Breast epithelium (tissue), 4 donors: Measurements from ENCODE around the gene PDIA5. TPM values are rescaled to one million over a fixed set of nuclear protein-coding genes. Genes with fewer than 3 reads are reported as not detected.

Source experiments
- DNase-seq, 2 donors: peaks; one replicate each; pipeline ENCODE4 v3.0.0-alpha.2; 2019; ENCODE audit warnings: low spot score in 2 of 2
- H3K27ac ChIP-seq, 2 donors: fragments of 200-600 bp; sonication (generic) in 1 of 2; one replicate each; pipeline ENCODE4 v1.5.1; 2016 to 2019; ENCODE audit warnings: mild to moderate bottlenecking in 1 of 2
- H3K27me3 ChIP-seq, 2 donors: fragments of 200-600 bp; sonication (generic) in 1 of 2; one replicate each; pipeline versions ENCODE4 v1.5.1 to v1.6.0; 2017 to 2019; ENCODE audit warnings: control low read depth in 1 of 2, mild to moderate bottlenecking in 1 of 2
- H3K36me3 ChIP-seq: fragments of 200-600 bp; one replicate; pipeline ENCODE4 v1.5.1; 2019
- H3K4me1 ChIP-seq, 2 donors: fragments of 200-600 bp; sonication (generic); one replicate each; pipeline ENCODE4 v1.5.1; 2016 to 2019; ENCODE audit warnings: control low read depth in 1 of 2
- H3K4me3 ChIP-seq, 3 donors: fragments of 200-600 bp; sonication (generic); 1 replicate in 2 of 3; 2 replicates in 1 of 3; pipeline ENCODE4 v1.5.1; 2016 to 2019; ENCODE audit warnings: mild to moderate bottlenecking in 3 of 3, moderate library complexity in 2 of 3
- H3K9me3 ChIP-seq, 2 donors: fragments of 200-600 bp; sonication (generic) in 1 of 2; one replicate each; pipeline ENCODE4 v1.5.1; 2016 to 2019; ENCODE audit warnings: control low read depth in 1 of 2
- POLR2A ChIP-seq: fragments of 450-650 bp; IDR thresholded peaks from one replicate; pipeline ENCODE4 v1.6.1; 2016; ENCODE audit warnings: antibody characterized with exemption, mild to moderate bottlenecking, moderate library complexity
- POLR2AphosphoS5 ChIP-seq, 3 donors: sonication (generic); formaldehyde crosslinking; IDR thresholded peaks; one replicate each; pipeline ENCODE4 v1.6.1; 2017; ENCODE audit warnings: antibody characterized with exemption in 3 of 3
- intact Hi-C: fragments of 100-400 bp; cut with DNase I; formaldehyde crosslinking; loops from one replicate; pipeline ENCODE4 v1.15.1; 2023; ENCODE audit warnings: low total_unique reads
- total RNA-seq, 3 donors: library from RNA; depleted of rRNA; stranded (reverse); fragments of >200 nt; gene quantifications; one replicate each; pipeline ENCODE4 v1.1.0, GENCODE V29; 2016
- TF ChIP-seq, protein P1 (sequence below), 3 donors: fragments of 450-650 bp; IDR thresholded peaks; one replicate each; pipeline ENCODE4 v1.5.1; 2016 to 2017; ENCODE audit warnings: antibody characterized with exemption in 3 of 3, mild to moderate bottlenecking in 3 of 3, moderate library complexity in 3 of 3

Gene PDIA5
- total RNA-seq, 3 donors from 2014 or later: 10.7 to 26.5 (median 11.0) TPM

DNA sequence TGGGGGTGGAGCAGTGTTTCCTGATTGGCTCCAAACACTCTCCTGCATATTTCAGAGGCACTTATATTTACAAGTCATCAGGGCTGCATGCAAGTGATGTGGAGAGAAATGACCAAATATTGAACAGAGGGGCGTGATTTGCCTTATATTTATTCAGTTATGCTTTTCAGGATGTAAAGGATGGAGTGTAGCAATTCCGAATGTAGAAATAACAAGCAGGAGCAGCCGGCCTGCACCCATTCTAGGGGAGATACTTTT, 19.8 kb upstream of the PDIA5 start:
- Histone ChIP-seq H3K27ac (no peak overlapping the region), H3K9me3 (no peaks in the 10 kb centered on the region), H3K4me3 (no peak overlapping the region), H3K27me3 (peaks cover 0 to 5% of the 10 kb centered on the region in 2 donors), H3K4me1 (no peaks in the 10 kb centered on the region), H3K36me3 (no peaks in the 10 kb centered on the region)
- no peak for TF ChIP-seq POLR2A
- no peak for TF ChIP-seq POLR2AphosphoS5 (IDR thresholded peaks at IDR 0.05)
- intact Hi-C loops: loop anchor here (1.0 kb wide), 1 partner anchor 22 kb away; no protein-coding TSS in a partner anchor
- DNase-seq: no peak

DNA sequence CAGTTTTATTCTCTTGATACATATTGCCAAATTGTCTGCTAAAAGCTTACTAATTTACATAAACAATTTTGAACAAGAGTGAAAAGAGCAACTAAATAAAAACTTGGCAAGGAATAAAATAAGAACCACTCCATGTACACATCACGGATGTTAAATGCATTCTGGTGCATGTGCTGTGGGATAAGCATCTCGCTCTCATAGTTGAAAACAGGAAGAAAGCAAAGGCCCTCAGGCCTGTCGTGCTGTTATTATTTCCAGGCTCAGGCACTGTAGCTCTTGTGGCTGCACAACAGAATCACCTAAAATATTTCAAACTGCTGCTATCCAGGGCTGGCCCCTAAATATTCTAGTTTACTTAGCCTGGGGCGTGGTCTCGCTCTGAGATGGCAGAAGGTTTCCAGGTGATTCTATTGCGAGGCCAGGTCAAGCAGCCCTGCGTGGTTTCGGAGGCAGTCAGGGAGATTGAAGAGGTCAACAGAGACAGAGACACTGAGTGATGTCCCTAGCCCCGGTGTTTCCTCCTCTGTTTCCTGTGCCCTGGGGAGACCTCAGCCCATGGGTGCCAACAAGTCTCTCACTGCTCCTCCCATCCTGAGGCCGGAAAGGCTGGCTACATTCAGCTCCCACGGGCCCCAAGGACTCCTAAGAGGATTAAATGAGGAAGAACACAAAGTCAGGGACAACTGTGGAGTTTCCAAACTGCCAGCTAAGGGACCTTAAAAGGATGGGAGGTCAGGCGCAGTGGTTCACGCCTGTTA, 18.2 kb upstream of the PDIA5 start:
- no peaks in the 10 kb centered on the region for H3K4me1 ChIP-seq
- peaks cover 0 to 5% of the 10 kb centered on the region in 2 donors for H3K27me3 ChIP-seq
- no peaks in the 10 kb centered on the region for H3K9me3 ChIP-seq
- no peak overlapping the region for H3K4me3 ChIP-seq
- DNase-seq: no peak
- TF ChIP-seq, protein P1, sequence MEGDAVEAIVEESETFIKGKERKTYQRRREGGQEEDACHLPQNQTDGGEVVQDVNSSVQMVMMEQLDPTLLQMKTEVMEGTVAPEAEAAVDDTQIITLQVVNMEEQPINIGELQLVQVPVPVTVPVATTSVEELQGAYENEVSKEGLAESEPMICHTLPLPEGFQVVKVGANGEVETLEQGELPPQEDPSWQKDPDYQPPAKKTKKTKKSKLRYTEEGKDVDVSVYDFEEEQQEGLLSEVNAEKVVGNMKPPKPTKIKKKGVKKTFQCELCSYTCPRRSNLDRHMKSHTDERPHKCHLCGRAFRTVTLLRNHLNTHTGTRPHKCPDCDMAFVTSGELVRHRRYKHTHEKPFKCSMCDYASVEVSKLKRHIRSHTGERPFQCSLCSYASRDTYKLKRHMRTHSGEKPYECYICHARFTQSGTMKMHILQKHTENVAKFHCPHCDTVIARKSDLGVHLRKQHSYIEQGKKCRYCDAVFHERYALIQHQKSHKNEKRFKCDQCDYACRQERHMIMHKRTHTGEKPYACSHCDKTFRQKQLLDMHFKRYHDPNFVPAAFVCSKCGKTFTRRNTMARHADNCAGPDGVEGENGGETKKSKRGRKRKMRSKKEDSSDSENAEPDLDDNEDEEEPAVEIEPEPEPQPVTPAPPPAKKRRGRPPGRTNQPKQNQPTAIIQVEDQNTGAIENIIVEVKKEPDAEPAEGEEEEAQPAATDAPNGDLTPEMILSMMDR (IDR thresholded peaks at IDR 0.05): no peak
- TF ChIP-seq POLR2A: no peak
- TF ChIP-seq POLR2AphosphoS5 (IDR thresholded peaks at IDR 0.05): no peak
- no peaks in the 10 kb centered on the region for H3K36me3 ChIP-seq
- intact Hi-C loops: no loop called here
- H3K27ac ChIP-seq: no peak overlapping the region

DNA sequence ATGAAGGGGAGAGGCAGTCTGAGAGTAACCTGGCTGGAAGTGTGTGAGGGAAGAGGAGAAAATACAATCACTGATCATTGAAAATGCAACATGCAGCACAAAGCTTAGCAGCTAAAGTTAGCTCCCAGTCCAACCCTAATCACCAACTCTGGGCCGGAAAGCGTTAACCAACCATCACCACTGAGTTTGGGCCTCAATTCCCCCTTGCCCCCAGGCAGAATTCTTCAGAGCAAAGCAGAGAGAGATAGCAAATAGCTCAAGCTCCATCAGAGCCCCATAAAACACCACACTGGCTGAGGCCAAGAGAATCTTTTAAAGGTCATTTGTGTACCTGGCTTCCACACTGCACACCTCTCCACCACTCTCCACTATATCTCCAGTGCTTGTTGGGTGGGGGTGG, 16.2 kb upstream of the PDIA5 start:
- no peaks in the 10 kb centered on the region for H3K36me3 ChIP-seq
- H3K27me3 ChIP-seq: peaks cover 0 to 5% of the 10 kb centered on the region in 2 donors
- no peaks in the 10 kb centered on the region for H3K9me3 ChIP-seq
- no peak overlapping the region for H3K4me3 ChIP-seq
- no peak for TF ChIP-seq POLR2AphosphoS5 (IDR thresholded peaks at IDR 0.05)
- DNase-seq: no peak
- no peak overlapping the region for H3K27ac ChIP-seq
- no peaks in the 10 kb centered on the region for H3K4me1 ChIP-seq
- intact Hi-C loops: no loop called here

DNA sequence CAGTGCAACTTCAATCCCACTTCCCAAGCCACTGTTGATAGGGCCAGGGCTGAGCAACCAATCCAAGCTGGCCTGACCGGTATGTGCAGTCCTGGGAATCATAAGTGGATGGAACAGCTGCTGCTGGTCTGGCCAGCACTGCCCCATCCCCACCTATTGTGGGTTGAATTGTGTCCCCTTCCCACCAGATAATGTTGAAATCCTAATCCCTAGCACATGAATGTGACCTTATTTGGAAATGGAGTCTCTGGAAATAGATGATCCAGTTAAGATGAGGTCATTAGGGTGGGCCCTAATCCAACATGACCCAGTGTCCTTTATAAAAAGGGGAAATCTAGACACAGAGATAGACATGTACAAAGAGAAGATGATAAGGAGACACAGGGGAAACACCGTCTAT, 13.7 kb upstream of the PDIA5 start:
- no peaks in the 10 kb centered on the region for H3K4me1 ChIP-seq
- no peaks in the 10 kb centered on the region for H3K27me3 ChIP-seq
- DNase-seq: no peak
- no peak for TF ChIP-seq POLR2AphosphoS5 (IDR thresholded peaks at IDR 0.05)
- no peak for TF ChIP-seq POLR2A
- TF ChIP-seq, protein P1 (IDR thresholded peaks at IDR 0.05): no peak
- no peaks in the 10 kb centered on the region for H3K9me3 ChIP-seq
- intact Hi-C loops: no loop called here
- no peak overlapping the region for H3K27ac ChIP-seq
- H3K4me3 ChIP-seq: no peak overlapping the region
- no peaks in the 10 kb centered on the region for H3K36me3 ChIP-seq

DNA sequence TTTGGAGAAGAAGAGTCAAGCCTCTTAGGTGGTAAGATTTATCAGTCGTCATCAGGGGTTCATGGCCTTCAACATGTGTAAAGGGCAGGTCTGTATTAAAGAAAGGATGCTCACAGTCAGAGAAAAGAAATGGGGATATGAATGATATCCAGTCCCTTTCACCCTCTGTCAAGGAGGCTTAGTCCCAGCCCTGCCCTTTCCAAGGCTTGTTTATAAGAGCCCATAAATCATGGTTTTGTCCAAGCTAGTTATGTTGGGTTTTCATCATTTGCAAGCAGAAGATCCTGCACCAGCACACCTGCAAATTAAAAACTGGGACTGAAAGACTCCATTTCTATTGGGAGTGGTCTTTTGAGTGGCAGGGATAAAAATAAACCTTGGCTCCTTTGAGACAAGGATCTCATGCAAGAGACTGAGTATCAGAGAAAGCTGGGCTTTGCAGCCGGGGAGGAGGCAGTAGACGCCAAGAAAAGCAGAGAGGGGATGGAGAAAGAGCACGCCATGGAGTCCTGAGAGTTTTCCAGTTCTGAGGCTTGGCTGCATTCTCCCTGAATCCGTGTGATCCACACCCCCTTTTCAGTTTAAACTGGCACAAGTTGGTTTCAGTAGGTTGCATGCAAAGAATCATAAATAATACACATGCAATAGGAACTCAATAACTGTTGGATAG, 12.6 kb upstream of the PDIA5 start:
- no peaks in the 10 kb centered on the region for H3K27me3 ChIP-seq
- TF ChIP-seq, protein P1 (IDR thresholded peaks at IDR 0.05): no peak
- TF ChIP-seq POLR2A (no peak), POLR2AphosphoS5 (IDR thresholded peaks at IDR 0.05) (no peak)
- intact Hi-C loops: no loop called here
- no peaks in the 10 kb centered on the region for H3K36me3 ChIP-seq
- no peaks in the 10 kb centered on the region for H3K9me3 ChIP-seq
- H3K4me3 ChIP-seq: no peak overlapping the region
- no peak for DNase-seq
- H3K27ac ChIP-seq: no peak overlapping the region
- no peaks in the 10 kb centered on the region for H3K4me1 ChIP-seq

DNA sequence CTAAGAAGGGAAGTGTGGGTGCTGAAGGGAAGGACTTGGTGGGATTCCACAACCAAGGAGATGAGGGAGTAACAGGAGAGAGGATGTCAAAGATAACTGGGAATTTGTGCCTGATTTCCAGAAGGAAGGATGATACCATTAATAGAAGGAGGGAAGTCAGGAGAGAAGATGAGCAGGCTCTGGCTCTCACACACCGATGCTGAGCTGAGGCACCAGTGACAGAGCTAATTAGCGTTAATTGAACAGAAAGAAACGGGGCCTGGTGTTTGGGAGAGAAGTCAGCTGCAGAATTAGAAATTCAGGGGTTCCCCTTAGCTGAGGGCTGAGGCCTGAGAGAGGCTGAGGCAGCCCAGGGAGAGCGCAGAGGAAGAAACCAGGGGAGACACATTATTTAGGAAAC, 11.9 kb upstream of the PDIA5 start:
- Histone ChIP-seq H3K4me3 (no peak overlapping the region), H3K9me3 (no peaks in the 10 kb centered on the region), H3K27ac (no peak overlapping the region), H3K4me1 (no peaks in the 10 kb centered on the region), H3K27me3 (no peaks in the 10 kb centered on the region), H3K36me3 (no peaks in the 10 kb centered on the region)
- DNase-seq: no peak
- intact Hi-C loops: no loop called here
- TF ChIP-seq, protein P1 (IDR thresholded peaks at IDR 0.05): no peak
- TF ChIP-seq POLR2A (no peak), POLR2AphosphoS5 (IDR thresholded peaks at IDR 0.05) (no peak)
